ENCODE results near the gene CAMKMT.

DNA sequence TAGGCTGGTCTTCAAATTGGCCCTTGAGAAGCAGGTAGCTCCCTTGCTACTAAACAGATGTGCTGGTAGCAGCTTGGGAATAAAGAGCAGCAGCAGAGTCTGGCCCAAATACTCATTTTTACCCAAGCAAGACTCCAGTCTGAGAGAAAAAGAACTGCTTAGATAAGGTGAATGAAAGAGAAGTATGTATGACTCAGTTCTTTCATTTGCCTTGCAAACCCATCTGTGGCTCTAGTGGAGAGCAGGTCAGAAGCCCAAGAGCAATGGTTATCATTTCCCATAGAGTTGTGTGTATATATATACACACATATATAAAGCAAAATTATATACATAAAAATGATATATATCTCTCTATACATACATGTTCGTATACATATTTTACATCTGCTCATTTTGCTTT, 80.3 kb downstream of the CAMKMT start:
- TF ChIP-seq, protein P1, sequence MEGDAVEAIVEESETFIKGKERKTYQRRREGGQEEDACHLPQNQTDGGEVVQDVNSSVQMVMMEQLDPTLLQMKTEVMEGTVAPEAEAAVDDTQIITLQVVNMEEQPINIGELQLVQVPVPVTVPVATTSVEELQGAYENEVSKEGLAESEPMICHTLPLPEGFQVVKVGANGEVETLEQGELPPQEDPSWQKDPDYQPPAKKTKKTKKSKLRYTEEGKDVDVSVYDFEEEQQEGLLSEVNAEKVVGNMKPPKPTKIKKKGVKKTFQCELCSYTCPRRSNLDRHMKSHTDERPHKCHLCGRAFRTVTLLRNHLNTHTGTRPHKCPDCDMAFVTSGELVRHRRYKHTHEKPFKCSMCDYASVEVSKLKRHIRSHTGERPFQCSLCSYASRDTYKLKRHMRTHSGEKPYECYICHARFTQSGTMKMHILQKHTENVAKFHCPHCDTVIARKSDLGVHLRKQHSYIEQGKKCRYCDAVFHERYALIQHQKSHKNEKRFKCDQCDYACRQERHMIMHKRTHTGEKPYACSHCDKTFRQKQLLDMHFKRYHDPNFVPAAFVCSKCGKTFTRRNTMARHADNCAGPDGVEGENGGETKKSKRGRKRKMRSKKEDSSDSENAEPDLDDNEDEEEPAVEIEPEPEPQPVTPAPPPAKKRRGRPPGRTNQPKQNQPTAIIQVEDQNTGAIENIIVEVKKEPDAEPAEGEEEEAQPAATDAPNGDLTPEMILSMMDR (IDR thresholded peaks at IDR 0.05): no peak
- no peak for TF ChIP-seq POLR2A (IDR thresholded peaks at IDR 0.05)
